Tibial nerve (tissue), 4 donors: Measurements from ENCODE around the gene LNX2. TPM values are rescaled to one million over a fixed set of nuclear protein-coding genes. Genes with fewer than 3 reads are reported as not detected.

Experiments
- DNase-seq, 2 donors: peaks; one replicate each; pipeline ENCODE4 v3.0.0-alpha.2; 2019; ENCODE audit warnings: low spot score in 2 of 2
- H3K27ac ChIP-seq, 4 donors: fragments of 200-600 bp; sonication (generic) in 3 of 4; one replicate each; pipeline ENCODE4 v1.5.1; 2017 to 2019; ENCODE audit warnings: mild to moderate bottlenecking in 1 of 4
- H3K27me3 ChIP-seq, 2 donors: fragments of 200-600 bp; sonication (generic) in 1 of 2; one replicate each; pipeline versions ENCODE4 v1.5.1 to v1.6.0; 2017 to 2019
- H3K36me3 ChIP-seq, 3 donors: fragments of 200-600 bp; sonication (generic); one replicate each; pipeline ENCODE4 v1.5.1; 2018 to 2019
- H3K4me1 ChIP-seq, 4 donors: fragments of 200-600 bp; sonication (generic) in 3 of 4; one replicate each; pipeline ENCODE4 v1.5.1; 2017 to 2019
- H3K4me3 ChIP-seq, 4 donors: fragments of 200-600 bp; sonication (generic) in 3 of 4; one replicate each; pipeline ENCODE4 v1.5.1; 2017 to 2019; ENCODE audit warnings: mild to moderate bottlenecking in 1 of 4, moderate library complexity in 1 of 4
- H3K9me3 ChIP-seq, 4 donors: fragments of 200-600 bp; sonication (generic) in 3 of 4; one replicate each; pipeline ENCODE4 v1.5.1; 2017 to 2019
- CTCF ChIP-seq, 5 experiments: fragments of 200-600 bp in 3 of 5; fragments of 450-650 bp in 2 of 5; sonication (generic) in 3 of 5; IDR thresholded peaks; one replicate each; pipeline ENCODE4 v1.5.1; 2016 to 2019; ENCODE audit warnings: antibody characterized with exemption in 5 of 5, mild to moderate bottlenecking in 3 of 5, moderate library complexity in 2 of 5
- EP300 ChIP-seq, 2 donors: sonication (generic); formaldehyde crosslinking; IDR thresholded peaks; one replicate each; pipeline ENCODE4 v1.6.1; 2017; ENCODE audit warnings: antibody characterized with exemption in 2 of 2, mild to moderate bottlenecking in 1 of 2
- POLR2A ChIP-seq, 2 donors: fragments of 450-650 bp; IDR thresholded peaks; one replicate each; pipeline ENCODE4 v1.6.1; 2017; ENCODE audit warnings: antibody characterized with exemption in 2 of 2, mild to moderate bottlenecking in 2 of 2, moderate library complexity in 2 of 2
- WGBS, 2 donors: methylation state at CpG; one replicate each; pipeline ENCODE4 v1.1.5; 2018; 5-methylcytosine and 5-hydroxymethylcytosine counted together
- total RNA-seq, 4 donors: library from RNA; depleted of rRNA; stranded (reverse); fragments of >200 nt; gene quantifications; one replicate each; pipeline ENCODE4 v1.1.0, GENCODE V29; 2016

The LNX2 gene
- total RNA-seq, 4 donors from 2014 or later, result 4.6 to 7.3 (median 6.7) TPM

GRCh38 chr13:27497563-27498230 lies 122.6 kb downstream of the LNX2 start:
- Histone ChIP-seq H3K27me3 (no peaks in the 10 kb centered on the region), H3K36me3 (no peaks in the 10 kb centered on the region), H3K27ac (no peak overlapping the region), H3K4me1 (no peaks in the 10 kb centered on the region), H3K9me3 (no peaks in the 10 kb centered on the region), H3K4me3 (no peak overlapping the region)
- TF ChIP-seq CTCF (IDR thresholded peaks at IDR 0.05) (no peak), POLR2A (IDR thresholded peaks at IDR 0.05) (no peak), EP300 (IDR thresholded peaks at IDR 0.05) (no peak)
- 71 to 77% methylated on average over 11 of the region's 11 CpGs for WGBS, 2 donors
- DNase-seq, result no peak

GRCh38 chr13:27496536-27497273 lies 123.6 kb downstream of the LNX2 start:
- Histone ChIP-seq H3K27ac (no peak overlapping the region), H3K27me3 (no peaks in the 10 kb centered on the region), H3K4me1 (no peaks in the 10 kb centered on the region), H3K36me3 (no peaks in the 10 kb centered on the region), H3K9me3 (no peaks in the 10 kb centered on the region), H3K4me3 (no peak overlapping the region)
- TF ChIP-seq EP300 (IDR thresholded peaks at IDR 0.05) (no peak), CTCF (IDR thresholded peaks at IDR 0.05) (no peak), POLR2A (IDR thresholded peaks at IDR 0.05) (no peak)
- DNase-seq, result no peak
- WGBS, 2 donors, result 61 to 72% methylated on average over 10 of the region's 10 CpGs

- WGBS, 2 donors, result 63 to 66% methylated on average over 4 of the region's 4 CpGs
Measured at GRCh38 chr13:27496006-27496405, 124.3 kb downstream of the LNX2 start.

More at GRCh38 chr13:27496006-27496405, 124.3 kb downstream of the LNX2 start:
- H3K4me1 ChIP-seq, result no peaks in the 10 kb centered on the region
- H3K36me3 ChIP-seq, result no peaks in the 10 kb centered on the region
- H3K4me3 ChIP-seq, result no peak overlapping the region
- no peak for DNase-seq
- no peak overlapping the region for H3K27ac ChIP-seq
- no peak for TF ChIP-seq EP300 (IDR thresholded peaks at IDR 0.05)
- no peak for TF ChIP-seq CTCF (IDR thresholded peaks at IDR 0.05)
- TF ChIP-seq POLR2A (IDR thresholded peaks at IDR 0.05), result no peak
- no peaks in the 10 kb centered on the region for H3K27me3 ChIP-seq
- H3K9me3 ChIP-seq, result no peaks in the 10 kb centered on the region

Other genes with a start within 250 kb of the LNX2 start
- 100 to 1,000 TPM in 3 of 4 donors, 10 to 100 TPM in 1; 64.5 to 201 (median 123) TPM for gene GTF3A, start 195.9 kb downstream of the LNX2 start, total RNA-seq
- gene MTIF3, start 170.0 kb downstream of the LNX2 start, total RNA-seq, result 10 to 100 TPM; 45.4 to 94.2 (median 65.9) TPM
- gene POLR1D, start 1.4 kb upstream of the LNX2 start, total RNA-seq, result 10 to 100 TPM; 63.8 to 81.5 (median 73.3) TPM
- not detected for gene GSX1, start 172.0 kb upstream of the LNX2 start, total RNA-seq